ENCODE measurements around the gene EPHB2.

The EPHB2 gene

GRCh38 chr1:22884806-22885530 lies 174.3 kb downstream of the EPHB2 start:
- no peak for DNase-seq (ENCODE audit: low read depth)

DNA sequence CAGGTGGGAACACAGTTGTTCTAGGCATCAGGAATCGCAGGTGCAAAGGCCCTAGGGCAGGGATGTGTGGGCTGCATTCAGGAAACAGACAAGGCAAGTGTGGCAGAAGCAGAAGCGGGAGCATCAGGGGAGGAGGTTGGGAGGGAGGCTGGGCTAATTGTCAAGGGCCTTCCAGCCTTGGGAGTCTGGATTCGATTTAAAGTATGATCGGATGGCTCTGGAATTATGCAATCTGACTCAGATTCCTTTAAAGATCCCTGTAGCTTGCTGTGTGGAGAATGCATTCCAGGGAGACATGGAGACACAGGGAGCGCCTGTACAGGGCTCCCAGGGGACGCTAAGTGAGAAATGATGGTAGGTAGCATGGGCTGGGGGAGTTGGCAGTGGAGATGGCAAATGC lies 175.6 kb downstream of the EPHB2 start:
- no peak for DNase-seq (ENCODE audit: low read depth)

- no peak for DNase-seq (ENCODE audit: low read depth)
Measured at GRCh38 chr1:22887491-22887890, 176.9 kb downstream of the EPHB2 start.

- no peak for DNase-seq (ENCODE audit: low read depth)
Measured at GRCh38 chr1:22888320-22889075, 177.9 kb downstream of the EPHB2 start.

GRCh38 chr1:22889213-22889827 lies 178.7 kb downstream of the EPHB2 start:
- no peak for DNase-seq (ENCODE audit: low read depth)

DNA sequence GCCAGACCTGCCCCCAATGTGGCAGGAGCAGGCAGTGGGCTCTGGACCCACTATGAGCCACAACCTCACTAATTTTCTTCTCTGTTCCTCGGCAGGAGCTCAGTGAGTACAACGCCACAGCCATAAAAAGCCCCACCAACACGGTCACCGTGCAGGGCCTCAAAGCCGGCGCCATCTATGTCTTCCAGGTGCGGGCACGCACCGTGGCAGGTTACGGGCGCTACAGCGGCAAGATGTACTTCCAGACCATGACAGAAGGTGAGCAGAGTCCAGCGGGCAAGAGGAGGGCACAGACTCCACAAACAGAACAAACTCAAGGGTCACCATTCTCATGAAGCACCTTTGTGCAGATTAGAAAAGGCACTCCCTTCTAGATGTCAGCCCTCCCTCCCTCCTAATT lies 182.2 kb downstream of the EPHB2 start:
- no peak for DNase-seq (ENCODE audit: low read depth)

GRCh38 chr1:22893292-22893691 lies 182.7 kb downstream of the EPHB2 start:
- no peak for DNase-seq (ENCODE audit: low read depth)

- no peak for DNase-seq (ENCODE audit: low read depth)
Measured at GRCh38 chr1:22895357-22895756, 184.7 kb downstream of the EPHB2 start.

GRCh38 chr1:22896184-22896583 lies 185.5 kb downstream of the EPHB2 start:
- no peak for DNase-seq (ENCODE audit: low read depth)

- no peak for DNase-seq (ENCODE audit: low read depth)
Measured at GRCh38 chr1:22900451-22900850, 189.8 kb downstream of the EPHB2 start.

DNA sequence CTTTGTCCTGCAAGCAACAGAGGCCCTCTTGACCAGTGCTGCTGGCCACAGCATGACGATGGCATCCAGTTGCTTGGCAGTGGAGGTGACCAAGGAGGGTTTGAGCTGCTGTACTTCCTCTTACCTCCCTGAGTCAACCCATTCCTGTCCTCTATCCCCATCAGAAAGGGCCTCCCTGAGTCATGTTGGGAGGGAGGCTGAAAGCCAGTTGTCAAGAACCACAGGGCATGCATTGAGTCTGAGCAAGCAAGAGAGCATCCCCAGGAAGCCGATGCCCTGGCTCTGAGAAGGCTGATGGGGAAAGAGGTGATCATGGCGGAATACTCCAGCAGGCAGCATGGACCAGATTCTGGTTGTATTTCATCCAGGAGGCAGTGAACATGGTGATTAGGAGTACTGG lies 192.5 kb downstream of the EPHB2 start:
- peak; percentile 33 for DNase-seq (ENCODE audit: low read depth)

- DNase-seq (ENCODE audit: low read depth), result no peak
Measured at GRCh38 chr1:22906968-22907367, 196.3 kb downstream of the EPHB2 start.

DNA sequence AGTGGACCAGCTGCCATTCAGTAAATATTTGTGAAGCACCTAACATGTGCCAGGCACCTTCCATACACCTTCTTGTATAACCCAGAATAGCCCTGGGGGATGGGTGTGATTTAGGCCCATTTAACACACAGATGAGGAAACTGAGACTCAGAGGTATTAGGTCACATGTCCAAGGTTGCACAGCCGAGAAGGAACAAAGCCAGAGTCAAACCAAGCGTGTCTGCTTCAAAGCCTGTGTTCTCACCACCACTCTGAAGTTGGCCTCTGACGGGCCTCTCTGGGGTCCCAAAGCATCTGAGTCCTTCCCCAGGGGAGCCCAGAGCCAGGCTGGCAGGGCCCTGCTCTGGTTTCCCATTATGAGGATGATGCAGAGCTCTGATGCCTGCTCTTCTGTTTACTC lies 196.9 kb downstream of the EPHB2 start:
- DNase-seq (ENCODE audit: low read depth), result no peak

- DNase-seq (ENCODE audit: low read depth), result no peak
Measured at GRCh38 chr1:22908880-22909426, 198.3 kb downstream of the EPHB2 start.

- no peak for DNase-seq (ENCODE audit: low read depth)
Measured at GRCh38 chr1:22910286-22910685, 199.6 kb downstream of the EPHB2 start.

DNA sequence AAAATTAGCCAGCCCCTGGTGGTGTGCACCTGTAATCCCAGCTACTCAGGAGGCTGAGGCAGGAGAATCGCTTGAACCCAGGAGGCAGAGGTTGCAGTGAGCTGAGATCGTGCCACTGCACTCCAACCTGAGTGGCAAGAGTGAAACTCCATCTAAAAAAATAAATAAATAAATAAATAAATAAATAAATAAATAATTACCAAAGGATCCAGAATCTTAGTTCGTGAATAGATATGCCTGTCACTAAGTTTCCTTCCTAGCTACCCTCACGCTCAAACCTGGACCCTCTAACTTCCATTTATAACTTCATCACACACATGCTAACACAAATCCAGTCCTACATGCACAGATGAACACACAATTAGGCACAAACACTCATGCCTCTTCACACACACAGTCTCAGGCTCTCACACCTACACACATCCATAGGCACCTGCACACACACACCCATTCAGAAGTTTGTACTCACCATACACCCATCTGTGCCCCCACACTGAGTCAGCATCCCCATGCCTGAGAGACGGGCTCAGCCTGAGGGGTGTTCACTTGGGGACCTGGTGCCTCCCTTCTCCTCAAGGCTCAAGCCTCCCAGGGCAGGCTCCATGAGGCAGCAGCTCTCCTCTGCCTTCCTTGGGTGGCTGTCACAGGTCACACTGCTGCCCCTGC lies 200.5 kb downstream of the EPHB2 start:
- no peak for DNase-seq (ENCODE audit: low read depth)

DNA sequence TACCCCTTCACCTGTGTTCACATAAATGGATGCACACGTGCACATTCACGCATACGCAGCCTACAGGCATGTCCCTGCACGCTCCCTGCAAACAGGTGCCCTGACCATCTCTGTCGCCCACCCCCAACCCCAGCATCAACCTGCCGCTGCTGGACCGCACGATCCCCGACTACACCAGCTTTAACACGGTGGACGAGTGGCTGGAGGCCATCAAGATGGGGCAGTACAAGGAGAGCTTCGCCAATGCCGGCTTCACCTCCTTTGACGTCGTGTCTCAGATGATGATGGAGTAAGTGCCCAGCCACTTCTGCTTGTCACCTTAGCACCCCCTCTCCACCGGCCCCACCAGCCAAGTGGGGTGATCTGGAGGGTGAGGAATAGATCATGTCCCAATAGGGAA lies 201.7 kb downstream of the EPHB2 start:
- DNase-seq (ENCODE audit: low read depth), result no peak

- no peak for DNase-seq (ENCODE audit: low read depth)
Measured at GRCh38 chr1:22913421-22914141, 202.9 kb downstream of the EPHB2 start.

- DNase-seq (ENCODE audit: low read depth), result no peak
Measured at GRCh38 chr1:22914156-22914555, 203.5 kb downstream of the EPHB2 start.

DNA sequence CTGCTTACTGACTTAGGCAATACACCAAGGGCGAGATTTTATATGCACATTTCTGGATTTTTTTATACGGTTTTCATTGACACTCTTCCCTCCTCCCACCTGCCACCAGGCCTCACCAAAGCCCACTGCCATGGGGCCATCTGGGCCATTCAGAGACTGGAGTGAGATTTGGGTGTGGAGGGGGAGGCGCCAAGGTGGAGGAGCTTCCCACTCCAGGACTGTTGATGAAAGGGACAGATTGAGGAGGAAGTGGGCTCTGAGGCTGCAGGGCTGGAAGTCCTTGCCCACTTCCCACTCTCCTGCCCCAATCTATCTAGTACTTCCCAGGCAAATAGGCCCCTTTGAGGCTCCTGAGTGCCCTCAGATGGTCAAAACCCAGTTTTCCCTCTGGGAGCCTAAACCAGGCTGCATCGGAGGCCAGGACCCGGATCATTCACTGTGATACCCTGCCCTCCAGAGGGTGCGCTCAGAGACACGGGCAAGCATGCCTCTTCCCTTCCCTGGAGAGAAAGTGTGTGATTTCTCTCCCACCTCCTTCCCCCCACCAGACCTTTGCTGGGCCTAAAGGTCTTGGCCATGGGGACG lies 204.1 kb downstream of the EPHB2 start:
- DNase-seq (ENCODE audit: low read depth), result no peak

GRCh38 chr1:22915231-22915630 lies 204.6 kb downstream of the EPHB2 start:
- DNase-seq (ENCODE audit: low read depth), result no peak

Data from HS-27A (cell line).